D721Med (cell line): ENCODE data around the gene TTC34.

Experiments
- DNase-seq: peaks from one replicate; pipeline ENCODE4 v3.0.0; 2011; ENCODE audit warnings: low spot score; ENCODE audit not compliant: insufficient read length
- FAIRE-seq: peaks from 2 replicates; lab custom pipeline; 2011; peaks lifted over from hg19 to GRCh38; lab: Jason Lieb, UNC
- CTCF ChIP-seq: IDR thresholded peaks from 2 replicates; pipeline ENCODE4 v1.5.1; 2012; ENCODE audit warnings: mild to moderate bottlenecking, control low read depth; ENCODE audit not compliant: insufficient read depth; ENCODE audit errors: missing control alignments

TTC34 gene

GRCh38 chr1:2593251-2593878 lies 208.1 kb downstream of the TTC34 start:
- no peak for TF ChIP-seq CTCF
- FAIRE-seq, result no peak
- DNase-seq, result no peak

- no peak for DNase-seq
- FAIRE-seq, result no peak
- TF ChIP-seq CTCF, result no peak
Observed at GRCh38 chr1:2592672-2593071, 208.8 kb downstream of the TTC34 start.

- FAIRE-seq (no peak), DNase-seq (no peak)
- TF ChIP-seq CTCF, result no peak
Observed at GRCh38 chr1:2591581-2592261, 209.8 kb downstream of the TTC34 start.

- FAIRE-seq, result no peak
- TF ChIP-seq CTCF, result no peak
- no peak for DNase-seq
Observed at GRCh38 chr1:2591233-2591580, 210.3 kb downstream of the TTC34 start.

- no peak for TF ChIP-seq CTCF
- FAIRE-seq, result no peak
- DNase-seq, result no peak
Observed at GRCh38 chr1:2590233-2591141, 211.0 kb downstream of the TTC34 start.

- TF ChIP-seq CTCF, result no peak
- FAIRE-seq (no peak), DNase-seq (no peak)
Observed at GRCh38 chr1:2589431-2590232, 211.9 kb downstream of the TTC34 start.
